ENCODE measurements around the gene GSDMA. TPM values are rescaled to one million over a fixed set of nuclear protein-coding genes. Genes with fewer than 3 reads are reported as not detected.

Gene GSDMA
- total RNA-seq, 2 experiments from 2014 or later, result 0.15 to 0.57 TPM

- POLR2A ChIA-PET, result interaction anchor here (1.2 kb wide), 1 partner anchor 18 kb away, joined by 3 read pairs; no protein-coding TSS in a partner anchor
Observed at GRCh38 chr17:39960524-39961041, 2.2 kb upstream of the GSDMA start.

GRCh38 chr17:39963829-39964228, 1.0 kb downstream of the GSDMA start:
- Histone ChIP-seq H3K4me1 (ENCODE audit: insufficient read depth, low read length, poor library complexity, severe bottlenecking) (peaks cover 29% of the 10 kb centered on the region), H3K9me2 (ENCODE audit: insufficient read depth, low read length) (no peaks in the 10 kb centered on the region), H3K9me3 (ENCODE audit: low read length) (no peaks in the 10 kb centered on the region), H3K4me3 (ENCODE audit: low read depth, low read length, poor library complexity, severe bottlenecking) (no peak overlapping the region), H3K79me2 (ENCODE audit: insufficient read depth, low read depth, low read length) (no peaks in the 10 kb centered on the region), H3K27ac (ENCODE audit: low read depth, low read length, poor library complexity, severe bottlenecking) (no peak overlapping the region), H4K20me1 (ENCODE audit: insufficient read depth, low read length) (no peaks in the 10 kb centered on the region), H3K4me2 (ENCODE audit: low read length) (no peak overlapping the region), H3K36me3 (ENCODE audit: insufficient read depth, low read length) (no peaks in the 10 kb centered on the region), H2AFZ (ENCODE audit: low read length) (no peak overlapping the region)
- CTCF ChIA-PET (ENCODE audit: unreplicated experiment), result no interaction called here
- TF ChIP-seq CTCF (conservative IDR thresholded peaks at IDR 0.05; ENCODE audit: low read length), result no peak
- no peak for TF ChIP-seq EZH2phosphoT487 (IDR thresholded peaks at IDR 0.05; ENCODE audit: borderline replicate concordance, low read depth, low read length)
- POLR2A ChIA-PET, result interaction anchor here (0.7 kb wide), 1 partner anchor 18 kb away, joined by 3 read pairs; no protein-coding TSS in a partner anchor
- no TSS peak for BruUV-seq (replicated peaks)
- no peak for DNase-seq (ENCODE audit: low spot score)
- intact Hi-C loops (cut with micrococcal nuclease; ENCODE audit: unreplicated experiment), result no loop called here

More at GRCh38 chr17:39960524-39961041, 2.2 kb upstream of the GSDMA start:
- H3K4me1 ChIP-seq (ENCODE audit: insufficient read depth, low read length, poor library complexity, severe bottlenecking), result peaks cover 25% of the 10 kb centered on the region
- no peaks in the 10 kb centered on the region for H3K9me3 ChIP-seq (ENCODE audit: low read length)
- H4K20me1 ChIP-seq (ENCODE audit: insufficient read depth, low read length), result no peaks in the 10 kb centered on the region
- H3K9me2 ChIP-seq (ENCODE audit: insufficient read depth, low read length), result no peaks in the 10 kb centered on the region
- no TSS peak for BruUV-seq (replicated peaks)
- TF ChIP-seq EZH2phosphoT487 (IDR thresholded peaks at IDR 0.05; ENCODE audit: borderline replicate concordance, low read depth, low read length), result no peak
- no peak for TF ChIP-seq CTCF (conservative IDR thresholded peaks at IDR 0.05; ENCODE audit: low read length)
- H3K27ac ChIP-seq (ENCODE audit: low read depth, low read length, poor library complexity, severe bottlenecking), result no peak overlapping the region
- no peaks in the 10 kb centered on the region for H3K79me2 ChIP-seq (ENCODE audit: insufficient read depth, low read depth, low read length)
- CTCF ChIA-PET (ENCODE audit: unreplicated experiment), result no interaction called here
- H3K4me3 ChIP-seq (ENCODE audit: low read depth, low read length, poor library complexity, severe bottlenecking), result no peak overlapping the region
- no peak overlapping the region for H3K4me2 ChIP-seq (ENCODE audit: low read length)
- H3K36me3 ChIP-seq (ENCODE audit: insufficient read depth, low read length), result no peaks in the 10 kb centered on the region
- intact Hi-C loops (cut with micrococcal nuclease; ENCODE audit: unreplicated experiment), result no loop called here
- no peak overlapping the region for H2AFZ ChIP-seq (ENCODE audit: low read length)
- no peak for DNase-seq (ENCODE audit: low spot score)

GRCh38 chr17:39965017-39965699, 2.4 kb downstream of the GSDMA start:
- no peak overlapping the region for H3K4me3 ChIP-seq (ENCODE audit: low read depth, low read length, poor library complexity, severe bottlenecking)
- ChIA-PET POLR2A (no interaction called here), CTCF (ENCODE audit: unreplicated experiment) (no interaction called here)
- H3K4me1 ChIP-seq (ENCODE audit: insufficient read depth, low read length, poor library complexity, severe bottlenecking), result peaks cover 18% of the 10 kb centered on the region
- H4K20me1 ChIP-seq (ENCODE audit: insufficient read depth, low read length), result no peaks in the 10 kb centered on the region
- no peak for DNase-seq (ENCODE audit: low spot score)
- TF ChIP-seq CTCF (conservative IDR thresholded peaks at IDR 0.05; ENCODE audit: low read length), result no peak
- no peak for TF ChIP-seq EZH2phosphoT487 (IDR thresholded peaks at IDR 0.05; ENCODE audit: borderline replicate concordance, low read depth, low read length)
- H3K79me2 ChIP-seq (ENCODE audit: insufficient read depth, low read depth, low read length), result no peaks in the 10 kb centered on the region
- no peak overlapping the region for H3K27ac ChIP-seq (ENCODE audit: low read depth, low read length, poor library complexity, severe bottlenecking)
- no peaks in the 10 kb centered on the region for H3K9me3 ChIP-seq (ENCODE audit: low read length)
- no peaks in the 10 kb centered on the region for H3K36me3 ChIP-seq (ENCODE audit: insufficient read depth, low read length)
- no peak overlapping the region for H2AFZ ChIP-seq (ENCODE audit: low read length)
- no peaks in the 10 kb centered on the region for H3K9me2 ChIP-seq (ENCODE audit: insufficient read depth, low read length)
- intact Hi-C loops (cut with micrococcal nuclease; ENCODE audit: unreplicated experiment), result no loop called here
- no TSS peak for BruUV-seq (replicated peaks)
- no peak overlapping the region for H3K4me2 ChIP-seq (ENCODE audit: low read length)

Measured in OCI-LY7 (cell line).